Measurements from ENCODE around the gene ATP5MG.

DNA sequence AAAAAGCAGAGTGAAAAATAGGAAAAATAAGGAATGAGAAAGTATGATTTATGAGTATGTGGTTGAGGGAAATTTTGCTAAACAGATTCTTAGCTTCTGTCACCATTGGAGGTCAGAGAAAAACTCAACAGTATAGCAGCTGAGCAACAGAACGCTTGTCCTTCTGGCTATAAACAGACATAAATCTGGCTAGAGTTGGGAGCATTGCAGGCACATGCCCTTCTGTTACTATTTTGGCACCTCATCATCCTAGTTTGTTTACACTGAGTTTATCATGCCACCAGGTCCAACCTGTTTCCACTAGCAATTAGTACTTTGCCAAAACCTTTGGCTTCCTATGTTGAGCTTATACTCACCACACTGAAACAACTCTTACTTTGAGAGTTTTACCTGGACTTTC is 35.1 kb upstream of the ATP5MG start:
- TF ChIP-seq, protein P1, sequence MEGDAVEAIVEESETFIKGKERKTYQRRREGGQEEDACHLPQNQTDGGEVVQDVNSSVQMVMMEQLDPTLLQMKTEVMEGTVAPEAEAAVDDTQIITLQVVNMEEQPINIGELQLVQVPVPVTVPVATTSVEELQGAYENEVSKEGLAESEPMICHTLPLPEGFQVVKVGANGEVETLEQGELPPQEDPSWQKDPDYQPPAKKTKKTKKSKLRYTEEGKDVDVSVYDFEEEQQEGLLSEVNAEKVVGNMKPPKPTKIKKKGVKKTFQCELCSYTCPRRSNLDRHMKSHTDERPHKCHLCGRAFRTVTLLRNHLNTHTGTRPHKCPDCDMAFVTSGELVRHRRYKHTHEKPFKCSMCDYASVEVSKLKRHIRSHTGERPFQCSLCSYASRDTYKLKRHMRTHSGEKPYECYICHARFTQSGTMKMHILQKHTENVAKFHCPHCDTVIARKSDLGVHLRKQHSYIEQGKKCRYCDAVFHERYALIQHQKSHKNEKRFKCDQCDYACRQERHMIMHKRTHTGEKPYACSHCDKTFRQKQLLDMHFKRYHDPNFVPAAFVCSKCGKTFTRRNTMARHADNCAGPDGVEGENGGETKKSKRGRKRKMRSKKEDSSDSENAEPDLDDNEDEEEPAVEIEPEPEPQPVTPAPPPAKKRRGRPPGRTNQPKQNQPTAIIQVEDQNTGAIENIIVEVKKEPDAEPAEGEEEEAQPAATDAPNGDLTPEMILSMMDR (IDR thresholded peaks at IDR 0.05; ENCODE audit: low read length): no peak
- TF ChIP-seq EZH2 (IDR thresholded peaks at IDR 0.05; ENCODE audit: borderline replicate concordance, low read length): no peak

All from OCI-LY1 (cell line).